ENCODE data around the gene ZMIZ1.
A peak's percentile ranks its signal among the peaks of the same experiment; 100 is the strongest.

The ZMIZ1 gene

GRCh38 chr10:79090134-79090803 lies 21.5 kb downstream of the ZMIZ1 start:
- no peak overlapping the region for H3K9ac ChIP-seq (ENCODE audit: low read depth, low read length, poor library complexity, severe bottlenecking)
- peaks cover 37% of the 10 kb centered on the region; the same call in 1 of the 2 replicates for H3K36me3 ChIP-seq (ENCODE audit: insufficient read depth, low read length)
- no peaks in the 10 kb centered on the region for H3K27me3 ChIP-seq (ENCODE audit: insufficient read depth, low read length, poor library complexity, severe bottlenecking)
- H3K9me2 ChIP-seq (replicated peaks; ENCODE audit: low read depth, low read length) = no peaks in the 10 kb centered on the region
- peaks cover 71% of the 10 kb centered on the region for H3K4me1 ChIP-seq (ENCODE audit: insufficient read depth, low read length, poor library complexity, severe bottlenecking)
- H3K4me3 ChIP-seq (ENCODE audit: low read length, poor library complexity, severe bottlenecking) = no peak overlapping the region
- no peak overlapping the region for H2AFZ ChIP-seq (ENCODE audit: low read length)
- no peaks in the 10 kb centered on the region for H3K9me3 ChIP-seq (ENCODE audit: insufficient read depth, low read depth, low read length)
- no peaks in the 10 kb centered on the region for H3F3A ChIP-seq (ENCODE audit: low read depth)
- peaks cover 98% of the 10 kb centered on the region for H4K20me1 ChIP-seq (ENCODE audit: insufficient read depth, low read length, poor library complexity, severe bottlenecking)
- H3K4me2 ChIP-seq (ENCODE audit: low read depth, low read length, poor library complexity, severe bottlenecking) = peak overlapping the region; percentile 32
- TF ChIP-seq EZH2phosphoT487 (IDR thresholded peaks at IDR 0.05; ENCODE audit: borderline replicate concordance) = no peak
- TF ChIP-seq CTCF (conservative IDR thresholded peaks at IDR 0.05; ENCODE audit: low read length) = no peak
- H3K79me2 ChIP-seq (ENCODE audit: insufficient read depth, low read length) = peaks cover 99% of the 10 kb centered on the region

GRCh38 chr10:79092292-79092896 lies 23.6 kb downstream of the ZMIZ1 start:
- Histone ChIP-seq H3K9me3 (ENCODE audit: insufficient read depth, low read depth, low read length) (no peaks in the 10 kb centered on the region), H3K27me3 (ENCODE audit: insufficient read depth, low read length, poor library complexity, severe bottlenecking) (no peaks in the 10 kb centered on the region), H3K36me3 (ENCODE audit: insufficient read depth, low read length) (peaks cover 31% of the 10 kb centered on the region; the same call in 1 of the 2 replicates), H3K9me2 (replicated peaks; ENCODE audit: low read depth, low read length) (no peaks in the 10 kb centered on the region), H3K4me2 (ENCODE audit: low read depth, low read length, poor library complexity, severe bottlenecking) (peak overlapping the region; percentile 34), H4K20me1 (ENCODE audit: insufficient read depth, low read length, poor library complexity, severe bottlenecking) (peaks cover 95% of the 10 kb centered on the region), H3K4me1 (ENCODE audit: insufficient read depth, low read length, poor library complexity, severe bottlenecking) (peaks cover 60% of the 10 kb centered on the region), H3F3A (ENCODE audit: low read depth) (no peaks in the 10 kb centered on the region), H3K9ac (ENCODE audit: low read depth, low read length, poor library complexity, severe bottlenecking) (no peak overlapping the region), H3K4me3 (ENCODE audit: low read length, poor library complexity, severe bottlenecking) (no peak overlapping the region), H3K79me2 (ENCODE audit: insufficient read depth, low read length) (peaks cover 99% of the 10 kb centered on the region), H2AFZ (ENCODE audit: low read length) (no peak overlapping the region)
- no peak for TF ChIP-seq CTCF (conservative IDR thresholded peaks at IDR 0.05; ENCODE audit: low read length)
- no peak for TF ChIP-seq EZH2phosphoT487 (IDR thresholded peaks at IDR 0.05; ENCODE audit: borderline replicate concordance)

- peaks cover 99% of the 10 kb centered on the region for H3K79me2 ChIP-seq (ENCODE audit: insufficient read depth, low read length)
- no peak overlapping the region for H3K9ac ChIP-seq (ENCODE audit: low read depth, low read length, poor library complexity, severe bottlenecking)
- H3K9me3 ChIP-seq (ENCODE audit: insufficient read depth, low read depth, low read length) = no peaks in the 10 kb centered on the region
- H3K4me1 ChIP-seq (ENCODE audit: insufficient read depth, low read length, poor library complexity, severe bottlenecking) = peaks cover 63% of the 10 kb centered on the region
- H3K27me3 ChIP-seq (ENCODE audit: insufficient read depth, low read length, poor library complexity, severe bottlenecking) = no peaks in the 10 kb centered on the region
- TF ChIP-seq EZH2phosphoT487 (IDR thresholded peaks at IDR 0.05; ENCODE audit: borderline replicate concordance) (no peak), CTCF (conservative IDR thresholded peaks at IDR 0.05; ENCODE audit: low read length) (no peak)
- H3F3A ChIP-seq (ENCODE audit: low read depth) = no peaks in the 10 kb centered on the region
- no peak overlapping the region for H3K4me3 ChIP-seq (ENCODE audit: low read length, poor library complexity, severe bottlenecking)
- H3K36me3 ChIP-seq (ENCODE audit: insufficient read depth, low read length) = peaks cover 26% of the 10 kb centered on the region; the same call in 1 of the 2 replicates
- H4K20me1 ChIP-seq (ENCODE audit: insufficient read depth, low read length, poor library complexity, severe bottlenecking) = peaks cover 96% of the 10 kb centered on the region
- no peak overlapping the region for H2AFZ ChIP-seq (ENCODE audit: low read length)
- H3K9me2 ChIP-seq (replicated peaks; ENCODE audit: low read depth, low read length) = no peaks in the 10 kb centered on the region
- H3K4me2 ChIP-seq (ENCODE audit: low read depth, low read length, poor library complexity, severe bottlenecking) = no peak overlapping the region
Observed at GRCh38 chr10:79093658-79094411, 25.1 kb downstream of the ZMIZ1 start.

Measured in Loucy (cell line).